ENCODE results near the gene VAMP2. TPM values are rescaled to one million over a fixed set of nuclear protein-coding genes. Genes with fewer than 3 reads are reported as not detected.

The VAMP2 gene
- total and polyA plus RNA-seq, 10 of the 15 experiments (the other 5 are each of a cell fraction or from before 2014, with no cell fraction given), result 3.0 to 35.2 (median 25.0) TPM

DNA sequence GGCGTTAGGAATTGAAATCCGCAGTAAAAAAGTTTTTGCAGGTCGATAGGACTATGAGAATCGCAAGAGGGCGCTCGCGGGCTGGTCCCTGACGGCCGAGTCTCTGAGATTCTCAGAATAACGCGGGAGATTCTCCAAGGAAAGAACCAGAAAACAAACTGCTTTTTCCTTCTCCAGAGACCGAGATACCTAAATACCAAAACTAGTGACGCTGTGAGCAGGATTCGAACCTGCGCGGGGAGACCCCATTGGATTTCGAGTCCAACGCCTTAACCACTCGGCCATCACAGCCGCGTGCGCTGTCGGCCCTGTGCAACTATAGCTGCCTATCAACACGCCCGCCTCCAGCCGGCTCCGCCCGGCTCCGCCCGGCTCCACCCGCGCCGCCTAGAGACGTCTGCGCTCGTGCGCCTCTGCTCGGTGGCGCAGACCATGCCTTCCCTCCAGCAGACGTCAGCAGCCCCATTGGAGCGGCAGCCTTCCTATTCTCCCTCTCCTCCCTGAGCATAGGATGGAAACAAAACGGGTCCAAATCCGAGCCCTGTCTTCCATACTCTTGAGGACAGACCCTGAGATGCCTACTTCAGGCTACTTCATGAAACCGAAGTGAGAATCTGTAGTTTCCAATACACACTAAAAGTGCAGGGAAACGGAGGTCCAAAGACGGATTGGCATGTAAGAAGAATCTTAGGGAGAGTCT, 23.9 kb downstream of the VAMP2 start (continued):
- TF ChIP-seq E4F1 (IDR thresholded peaks at IDR 0.05; ENCODE audit: borderline replicate concordance, partially characterized antibody) (no peak), CREB1 (IDR thresholded peaks at IDR 0.05; ENCODE audit: low read depth) (peak; percentile 54), SMAD1 (IDR thresholded peaks at IDR 0.05; ENCODE audit: low read depth, partially characterized antibody) (no peak), CEBPB (IDR thresholded peaks at IDR 0.05; ENCODE audit: borderline replicate concordance in 1 of 2, low read depth in 2 of 2, low read length in 2 of 2) (no peak), POLR2A (IDR thresholded peaks at IDR 0.05; ENCODE audit: low read depth, low read length) (peak; percentile 81), CBFB (IDR thresholded peaks at IDR 0.05; ENCODE audit: low read depth) (no peak; the same call in 1 of the 2 replicates), KAT2A (conservative IDR thresholded peaks at IDR 0.05; ENCODE audit: control insufficient read depth, low read depth, low read length) (no peak), ZBED1 (IDR thresholded peaks at IDR 0.05; ENCODE audit: borderline replicate concordance) (no peak), ESRRA (IDR thresholded peaks at IDR 0.05; ENCODE audit: low read length) (no peak), MAX (IDR thresholded peaks at IDR 0.05; ENCODE audit: low read depth, low read length) (peak; percentile 86; the same call in 1 of the 2 replicates), ATF2 (IDR thresholded peaks at IDR 0.05; ENCODE audit: low read length) (peak; percentile 29), NR2C1 (IDR thresholded peaks at IDR 0.05) (no peak), ATF3 (IDR thresholded peaks at IDR 0.05; ENCODE audit: borderline replicate concordance, extremely low read depth, low read depth, low read length) (no peak), RAD21 (IDR thresholded peaks at IDR 0.05; ENCODE audit: insufficient read depth, low read depth, low read length) (peak; percentile 57), SREBF2 (IDR thresholded peaks at IDR 0.05; ENCODE audit: low read length) (peak; percentile 95), MYB (IDR thresholded peaks at IDR 0.05; ENCODE audit: borderline replicate concordance, low read depth, low read length) (no peak)
- TF ChIP-seq, protein P1, sequence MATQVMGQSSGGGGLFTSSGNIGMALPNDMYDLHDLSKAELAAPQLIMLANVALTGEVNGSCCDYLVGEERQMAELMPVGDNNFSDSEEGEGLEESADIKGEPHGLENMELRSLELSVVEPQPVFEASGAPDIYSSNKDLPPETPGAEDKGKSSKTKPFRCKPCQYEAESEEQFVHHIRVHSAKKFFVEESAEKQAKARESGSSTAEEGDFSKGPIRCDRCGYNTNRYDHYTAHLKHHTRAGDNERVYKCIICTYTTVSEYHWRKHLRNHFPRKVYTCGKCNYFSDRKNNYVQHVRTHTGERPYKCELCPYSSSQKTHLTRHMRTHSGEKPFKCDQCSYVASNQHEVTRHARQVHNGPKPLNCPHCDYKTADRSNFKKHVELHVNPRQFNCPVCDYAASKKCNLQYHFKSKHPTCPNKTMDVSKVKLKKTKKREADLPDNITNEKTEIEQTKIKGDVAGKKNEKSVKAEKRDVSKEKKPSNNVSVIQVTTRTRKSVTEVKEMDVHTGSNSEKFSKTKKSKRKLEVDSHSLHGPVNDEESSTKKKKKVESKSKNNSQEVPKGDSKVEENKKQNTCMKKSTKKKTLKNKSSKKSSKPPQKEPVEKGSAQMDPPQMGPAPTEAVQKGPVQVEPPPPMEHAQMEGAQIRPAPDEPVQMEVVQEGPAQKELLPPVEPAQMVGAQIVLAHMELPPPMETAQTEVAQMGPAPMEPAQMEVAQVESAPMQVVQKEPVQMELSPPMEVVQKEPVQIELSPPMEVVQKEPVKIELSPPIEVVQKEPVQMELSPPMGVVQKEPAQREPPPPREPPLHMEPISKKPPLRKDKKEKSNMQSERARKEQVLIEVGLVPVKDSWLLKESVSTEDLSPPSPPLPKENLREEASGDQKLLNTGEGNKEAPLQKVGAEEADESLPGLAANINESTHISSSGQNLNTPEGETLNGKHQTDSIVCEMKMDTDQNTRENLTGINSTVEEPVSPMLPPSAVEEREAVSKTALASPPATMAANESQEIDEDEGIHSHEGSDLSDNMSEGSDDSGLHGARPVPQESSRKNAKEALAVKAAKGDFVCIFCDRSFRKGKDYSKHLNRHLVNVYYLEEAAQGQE (IDR thresholded peaks at IDR 0.05; ENCODE audit: low read depth, low read length), result no peak
- TF ChIP-seq, protein P2, sequence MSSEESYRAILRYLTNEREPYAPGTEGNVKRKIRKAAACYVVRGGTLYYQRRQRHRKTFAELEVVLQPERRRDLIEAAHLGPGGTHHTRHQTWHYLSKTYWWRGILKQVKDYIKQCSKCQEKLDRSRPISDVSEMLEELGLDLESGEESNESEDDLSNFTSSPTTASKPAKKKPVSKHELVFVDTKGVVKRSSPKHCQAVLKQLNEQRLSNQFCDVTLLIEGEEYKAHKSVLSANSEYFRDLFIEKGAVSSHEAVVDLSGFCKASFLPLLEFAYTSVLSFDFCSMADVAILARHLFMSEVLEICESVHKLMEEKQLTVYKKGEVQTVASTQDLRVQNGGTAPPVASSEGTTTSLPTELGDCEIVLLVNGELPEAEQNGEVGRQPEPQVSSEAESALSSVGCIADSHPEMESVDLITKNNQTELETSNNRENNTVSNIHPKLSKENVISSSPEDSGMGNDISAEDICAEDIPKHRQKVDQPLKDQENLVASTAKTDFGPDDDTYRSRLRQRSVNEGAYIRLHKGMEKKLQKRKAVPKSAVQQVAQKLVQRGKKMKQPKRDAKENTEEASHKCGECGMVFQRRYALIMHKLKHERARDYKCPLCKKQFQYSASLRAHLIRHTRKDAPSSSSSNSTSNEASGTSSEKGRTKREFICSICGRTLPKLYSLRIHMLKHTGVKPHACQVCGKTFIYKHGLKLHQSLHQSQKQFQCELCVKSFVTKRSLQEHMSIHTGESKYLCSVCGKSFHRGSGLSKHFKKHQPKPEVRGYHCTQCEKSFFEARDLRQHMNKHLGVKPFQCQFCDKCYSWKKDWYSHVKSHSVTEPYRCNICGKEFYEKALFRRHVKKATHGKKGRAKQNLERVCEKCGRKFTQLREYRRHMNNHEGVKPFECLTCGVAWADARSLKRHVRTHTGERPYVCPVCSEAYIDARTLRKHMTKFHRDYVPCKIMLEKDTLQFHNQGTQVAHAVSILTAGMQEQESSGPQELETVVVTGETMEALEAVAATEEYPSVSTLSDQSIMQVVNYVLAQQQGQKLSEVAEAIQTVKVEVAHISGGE (CRISPR knock-in tag; IDR thresholded peaks at IDR 0.05), result 0 out of 2 replicates have a peak, but pooled peaks have one; percentile 4

Measured in GM12878 (cell line).